H9 (cell line): ENCODE measurements around the gene MITF. TPM values are rescaled to one million over a fixed set of nuclear protein-coding genes. Genes with fewer than 3 reads are reported as not detected.

Source experiments
- DNase-seq: peaks from one replicate; pipeline ENCODE4 v3.0.0-alpha.2; 2017
- H2AFZ ChIP-seq: one replicate; pipeline ENCODE4 v1.6.1; 2013; ENCODE audit warnings: mild to moderate bottlenecking, low read length, control low read depth, moderate library complexity
- H2AK5ac ChIP-seq: 2 replicates; pipeline ENCODE4 v1.6.1; 2013; ENCODE audit warnings: low read length, control low read depth, mixed read lengths; ENCODE audit not compliant: insufficient read length
- H2BK120ac ChIP-seq: one replicate; pipeline ENCODE4 v1.6.1; 2013; ENCODE audit warnings: low read depth, mild to moderate bottlenecking, low read length, control low read depth, inconsistent platforms; ENCODE audit not compliant: poor library complexity, severe bottlenecking
- H2BK12ac ChIP-seq: 2 replicates; pipeline ENCODE4 v1.6.1; 2013; ENCODE audit warnings: low read length, control low read depth, mixed read lengths, low read depth; ENCODE audit not compliant: insufficient read length
- H2BK15ac ChIP-seq: 2 replicates; pipeline ENCODE4 v1.6.1; 2013; ENCODE audit warnings: low read depth, low read length, control low read depth
- H2BK20ac ChIP-seq: one replicate; pipeline ENCODE4 v1.6.1; 2013; ENCODE audit warnings: low read depth, mild to moderate bottlenecking, low read length, control low read depth, inconsistent platforms; ENCODE audit not compliant: poor library complexity, severe bottlenecking
- H2BK5ac ChIP-seq: 2 replicates; pipeline ENCODE4 v1.6.1; 2013; ENCODE audit warnings: low read length, control low read depth, mixed read lengths; ENCODE audit not compliant: insufficient read length
- H3K14ac ChIP-seq: 2 replicates; pipeline ENCODE4 v1.6.1; 2013; ENCODE audit warnings: low read length, control low read depth; ENCODE audit not compliant: insufficient read depth
- H3K18ac ChIP-seq: 2 replicates; pipeline ENCODE4 v1.6.1; 2013; ENCODE audit warnings: low read depth, mild to moderate bottlenecking, mixed read lengths, low read length, control low read depth; ENCODE audit not compliant: insufficient read length
- H3K23ac ChIP-seq: 2 replicates; pipeline ENCODE4 v1.6.1; 2013; ENCODE audit warnings: low read length, control low read depth, mixed read lengths, low read depth; ENCODE audit not compliant: insufficient read length
- H3K23me2 ChIP-seq: 2 replicates; pipeline ENCODE4 v1.6.1; 2013; ENCODE audit warnings: low read depth, mild to moderate bottlenecking, mixed read lengths, low read length, control low read depth; ENCODE audit not compliant: insufficient read length, poor library complexity, severe bottlenecking
- H3K27ac ChIP-seq: 2 replicates; pipeline ENCODE4 v1.5.1; 2013; ENCODE audit warnings: low read length, control low read depth, mixed read lengths, low read depth; ENCODE audit not compliant: insufficient read length
- H3K27me3 ChIP-seq: 2 replicates; pipeline ENCODE4 v1.6.1; 2013; ENCODE audit warnings: low read length, control low read depth, inconsistent platforms; ENCODE audit not compliant: insufficient read depth
- H3K4ac ChIP-seq: 2 replicates; pipeline ENCODE4 v1.6.1; 2013; ENCODE audit warnings: low read depth, mild to moderate bottlenecking, control low read depth, inconsistent platforms, low read length, moderate library complexity
- H3K4me1 ChIP-seq: 2 replicates; pipeline ENCODE4 v1.6.1; 2013; ENCODE audit warnings: low read length, control low read depth, inconsistent platforms; ENCODE audit not compliant: insufficient read depth
- H3K4me2 ChIP-seq: 2 replicates; pipeline ENCODE4 v1.6.1; 2013; ENCODE audit warnings: low read length, control low read depth, mixed read lengths; ENCODE audit not compliant: insufficient read length, insufficient read depth
- H3K56ac ChIP-seq: 2 replicates; pipeline ENCODE4 v1.6.1; 2013; ENCODE audit warnings: low read depth, mild to moderate bottlenecking, mixed read lengths, low read length, control low read depth; ENCODE audit not compliant: insufficient read length
- H3K79me1 ChIP-seq: 2 replicates; pipeline ENCODE4 v1.6.1; 2013; ENCODE audit warnings: low read depth, mild to moderate bottlenecking, moderate library complexity, low read length, control low read depth, inconsistent platforms; ENCODE audit not compliant: insufficient read depth, poor library complexity, severe bottlenecking
- H3K79me2 ChIP-seq: 2 replicates; pipeline ENCODE4 v1.6.1; 2013; ENCODE audit warnings: low read length, control low read depth, inconsistent platforms; ENCODE audit not compliant: insufficient read depth
- H3K9ac ChIP-seq: 2 replicates; pipeline ENCODE4 v1.6.1; 2013; ENCODE audit warnings: low read length, control low read depth, mixed read lengths; ENCODE audit not compliant: insufficient read length; ENCODE audit errors: extremely low read depth
- H3K9me3 ChIP-seq: one replicate; pipeline ENCODE4 v1.6.1; 2013; ENCODE audit warnings: low read depth, low read length, inconsistent platforms; ENCODE audit not compliant: control insufficient read depth
- H3T11ph ChIP-seq: one replicate; pipeline ENCODE4 v1.6.1; 2013; ENCODE audit warnings: mild to moderate bottlenecking, low read length, control low read depth, inconsistent platforms
- H4K20me1 ChIP-seq: one replicate; pipeline ENCODE4 v1.6.1; 2013; ENCODE audit not compliant: control insufficient read depth, insufficient read length, insufficient read depth
- H4K5ac ChIP-seq: 2 replicates; pipeline ENCODE4 v1.6.1; 2013; ENCODE audit warnings: low read depth, mild to moderate bottlenecking, mixed read lengths, low read length, control low read depth; ENCODE audit not compliant: insufficient read length
- H4K8ac ChIP-seq: replicated peaks from 2 replicates; pipeline ENCODE4 v1.6.1; 2013; ENCODE audit warnings: low read length, control low read depth, mixed read lengths, low read depth; ENCODE audit not compliant: insufficient read length
- H4K91ac ChIP-seq: 2 replicates; pipeline ENCODE4 v1.6.1; 2013; ENCODE audit warnings: low read depth, mild to moderate bottlenecking, moderate library complexity, mixed read lengths, low read length, control low read depth; ENCODE audit not compliant: insufficient read length
- H3K27ac Mint-ChIP-seq, 3 experiments: 2 replicates in 2 of 3; 3 replicates in 1 of 3; pipeline ENCODE4 v1.8.0; 2020 to 2021; ENCODE audit warnings: mixed read lengths in 3 of 3, mild to moderate bottlenecking in 1 of 3, moderate library complexity in 1 of 3
- H3K27me3 Mint-ChIP-seq: 2 replicates; pipeline ENCODE4 v1.8.0; 2021; ENCODE audit warnings: low read depth, mild to moderate bottlenecking, moderate library complexity, mixed read lengths
- H3K36me3 Mint-ChIP-seq, 3 experiments: 2 replicates in 2 of 3; 3 replicates in 1 of 3; pipeline ENCODE4 v1.8.0; 2020 to 2021; ENCODE audit warnings: low read depth in 3 of 3, mixed read lengths in 3 of 3; ENCODE audit not compliant: insufficient read depth in 1 of 3
- H3K4me1 Mint-ChIP-seq, 2 experiments: 2 replicates each; pipeline ENCODE4 v1.8.0; 2020; ENCODE audit warnings: mixed read lengths in 2 of 2
- H3K4me3 Mint-ChIP-seq, 2 experiments: 2 replicates in 1 of 2; 3 replicates in 1 of 2; pipeline ENCODE4 v1.8.0; 2020 to 2021; ENCODE audit warnings: mild to moderate bottlenecking in 2 of 2, mixed read lengths in 2 of 2, moderate library complexity in 1 of 2
- H3K9me3 Mint-ChIP-seq, 2 experiments: 2 replicates in 1 of 2; 3 replicates in 1 of 2; pipeline ENCODE4 v1.8.0; 2020; ENCODE audit warnings: mild to moderate bottlenecking in 2 of 2, mixed read lengths in 2 of 2, moderate library complexity in 1 of 2
- WGBS: extraction: QIAGEN DNeasy Blood & Tissue Kit; methylation state at CpG from one replicate; pipeline ENCODE4 v1.1.7; 2013; ENCODE audit warnings: missing lambda C conversion rate, low lambda C conversion rate, mixed read lengths; ENCODE audit not compliant: insufficient read length; ENCODE audit errors: extremely low coverage; 5-methylcytosine and 5-hydroxymethylcytosine counted together
- total RNA-seq: library from RNA; stranded (reverse); gene quantifications from 2 replicates; pipeline ENCODE4 v1.2.1, GENCODE V29; 2021
- TF ChIP-seq, protein P1 (sequence below): fragments of 200-600 bp; sonication (generic); conservative IDR thresholded peaks from 3 replicates; pipeline ENCODE4 v1.8.0; 2021; ENCODE audit warnings: antibody characterized with exemption, mild to moderate bottlenecking

The MITF gene
- total RNA-seq, 1 experiment from 2014 or later: 0.81 TPM

DNA sequence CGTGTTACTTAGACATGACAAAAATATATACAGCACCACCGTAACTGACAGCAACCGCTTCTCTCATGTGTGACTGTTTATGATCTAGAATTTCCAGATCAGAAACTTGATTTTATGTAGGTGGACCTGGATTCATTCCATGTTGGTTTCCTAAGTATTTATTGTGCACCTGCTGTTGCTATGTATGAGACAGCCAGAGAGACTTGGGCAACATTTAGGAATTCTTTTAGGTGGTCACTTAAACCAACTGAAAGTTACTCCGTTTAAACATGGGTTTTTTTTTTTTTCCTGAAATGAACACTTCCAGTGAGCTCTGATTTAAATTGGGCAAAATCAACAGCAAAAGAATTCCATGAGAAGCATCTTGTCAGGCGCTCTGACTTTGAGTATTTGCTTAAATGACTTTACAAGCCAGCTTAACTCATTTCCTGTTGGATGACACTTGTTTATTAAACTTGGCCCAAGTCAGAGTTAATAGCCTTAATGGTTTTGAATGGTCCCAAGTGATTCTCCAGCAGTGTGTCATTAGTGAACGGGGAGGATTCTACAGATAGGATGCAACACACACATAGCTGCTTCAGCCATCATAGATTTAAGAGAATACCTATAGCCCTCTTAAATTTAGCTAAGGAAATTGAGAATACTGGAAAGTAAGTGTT lies 31.8 kb downstream of the MITF start:
- Histone ChIP-seq H3K14ac (no peak overlapping the region), H2BK5ac (no peak overlapping the region), H3K4me1 (no peaks in the 10 kb centered on the region), H3K23me2 (no peaks in the 10 kb centered on the region), H3K9ac (no peak overlapping the region), H3K4me2 (no peak overlapping the region), H4K91ac (no peak overlapping the region), H2BK120ac (no peak overlapping the region), H3K27me3 (no peaks in the 10 kb centered on the region), H2AFZ (no peak overlapping the region), H4K20me1 (no peaks in the 10 kb centered on the region), H4K5ac (no peak overlapping the region), H3K4ac (no peak overlapping the region), H3T11ph (no peak overlapping the region), H3K79me2 (no peaks in the 10 kb centered on the region), H3K18ac (no peak overlapping the region), H2BK20ac (no peak overlapping the region), H2AK5ac (no peak overlapping the region), H3K79me1 (no peaks in the 10 kb centered on the region), H2BK12ac (no peak overlapping the region), H4K8ac (no peak overlapping the region), H2BK15ac (no peak overlapping the region), H3K23ac (no peak overlapping the region), H3K27ac (no peak overlapping the region), H3K56ac (no peak overlapping the region), H3K9me3 (no peaks in the 10 kb centered on the region)
- no peaks in the 10 kb centered on the region for H3K36me3 Mint-ChIP-seq
- TF ChIP-seq, protein P1, sequence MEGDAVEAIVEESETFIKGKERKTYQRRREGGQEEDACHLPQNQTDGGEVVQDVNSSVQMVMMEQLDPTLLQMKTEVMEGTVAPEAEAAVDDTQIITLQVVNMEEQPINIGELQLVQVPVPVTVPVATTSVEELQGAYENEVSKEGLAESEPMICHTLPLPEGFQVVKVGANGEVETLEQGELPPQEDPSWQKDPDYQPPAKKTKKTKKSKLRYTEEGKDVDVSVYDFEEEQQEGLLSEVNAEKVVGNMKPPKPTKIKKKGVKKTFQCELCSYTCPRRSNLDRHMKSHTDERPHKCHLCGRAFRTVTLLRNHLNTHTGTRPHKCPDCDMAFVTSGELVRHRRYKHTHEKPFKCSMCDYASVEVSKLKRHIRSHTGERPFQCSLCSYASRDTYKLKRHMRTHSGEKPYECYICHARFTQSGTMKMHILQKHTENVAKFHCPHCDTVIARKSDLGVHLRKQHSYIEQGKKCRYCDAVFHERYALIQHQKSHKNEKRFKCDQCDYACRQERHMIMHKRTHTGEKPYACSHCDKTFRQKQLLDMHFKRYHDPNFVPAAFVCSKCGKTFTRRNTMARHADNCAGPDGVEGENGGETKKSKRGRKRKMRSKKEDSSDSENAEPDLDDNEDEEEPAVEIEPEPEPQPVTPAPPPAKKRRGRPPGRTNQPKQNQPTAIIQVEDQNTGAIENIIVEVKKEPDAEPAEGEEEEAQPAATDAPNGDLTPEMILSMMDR: no peak
- no peaks in the 10 kb centered on the region for H3K27me3 Mint-ChIP-seq
- WGBS: no CpG with 5 or more reads among the region's 6 CpGs
- peaks cover 4 to 8% of the 10 kb centered on the region in 2 experiments for H3K4me1 Mint-ChIP-seq
- no peak for DNase-seq
- H3K27ac Mint-ChIP-seq: no peak overlapping the region
- no peaks in the 10 kb centered on the region for H3K9me3 Mint-ChIP-seq
- no peak overlapping the region for H3K4me3 Mint-ChIP-seq
